Activated CD4-positive, CD25-positive, alpha-beta regulatory T cell treated with anti-CD3 and anti-CD28 coated beads, Interleukin-2, amount 50 U/mL, for 72 hours (primary cell): ENCODE measurements around the gene SCN3A.

Experiments used
- DNase-seq: peaks from one replicate; pipeline ENCODE4 v3.0.0; 2021

The SCN3A gene

DNA sequence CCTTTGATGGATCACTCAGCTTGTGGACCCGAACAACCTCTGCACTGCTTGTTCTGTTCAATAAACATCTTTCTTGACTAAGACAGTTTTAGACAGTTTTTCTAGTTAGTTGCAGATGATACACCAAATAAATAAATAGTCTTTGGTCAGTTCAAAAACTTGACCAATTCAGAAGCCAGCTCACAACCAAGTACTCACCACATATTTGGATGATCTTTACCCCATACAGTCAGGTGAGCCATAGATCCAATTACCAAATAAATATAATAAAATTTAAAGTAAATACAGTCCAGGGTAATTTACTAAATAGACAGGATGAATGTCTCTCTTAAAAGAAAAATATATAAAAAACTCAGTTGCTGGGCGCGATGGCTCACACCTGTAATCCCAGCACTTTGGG lies 18.2 kb downstream of the SCN3A start:
- DNase-seq = no peak

DNA sequence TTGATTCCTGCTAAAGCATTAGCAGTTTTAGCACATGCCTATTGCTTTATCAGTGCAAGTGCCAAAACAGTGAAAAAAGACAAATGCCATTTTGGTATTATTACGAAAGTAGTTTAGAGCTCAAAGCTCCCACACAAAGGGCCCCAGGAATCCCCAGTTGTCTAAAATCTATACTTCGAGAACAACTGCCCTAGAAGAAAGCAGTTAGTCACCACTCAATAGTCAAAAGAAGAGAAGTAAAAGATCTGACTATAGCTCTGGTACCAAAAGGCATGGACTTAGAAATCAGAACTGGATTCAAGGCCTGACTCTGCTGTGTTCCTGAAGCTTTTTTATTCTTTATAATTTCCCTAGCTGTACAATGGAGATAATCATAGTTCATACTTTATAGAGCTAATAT lies 21.8 kb downstream of the SCN3A start:
- DNase-seq = no peak

DNA sequence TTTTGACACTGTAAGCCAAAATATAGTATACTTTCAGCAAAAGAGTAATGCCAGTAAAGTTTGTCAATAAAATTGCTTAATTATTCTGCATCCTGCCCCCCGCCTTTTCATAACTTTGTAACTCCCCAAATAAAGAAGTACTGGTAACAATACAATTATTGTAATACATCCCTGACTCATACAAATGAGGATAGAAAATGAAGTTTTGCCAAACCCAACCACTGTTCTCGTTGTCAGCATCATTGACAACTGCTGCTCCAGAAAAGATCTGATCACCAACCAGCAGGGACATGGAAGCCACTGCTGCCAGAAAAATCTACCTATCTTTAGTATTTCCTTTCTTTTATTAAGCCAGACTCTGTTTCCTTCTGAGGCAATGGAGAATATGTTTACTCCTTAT lies 27.1 kb downstream of the SCN3A start:
- no peak for DNase-seq

DNA sequence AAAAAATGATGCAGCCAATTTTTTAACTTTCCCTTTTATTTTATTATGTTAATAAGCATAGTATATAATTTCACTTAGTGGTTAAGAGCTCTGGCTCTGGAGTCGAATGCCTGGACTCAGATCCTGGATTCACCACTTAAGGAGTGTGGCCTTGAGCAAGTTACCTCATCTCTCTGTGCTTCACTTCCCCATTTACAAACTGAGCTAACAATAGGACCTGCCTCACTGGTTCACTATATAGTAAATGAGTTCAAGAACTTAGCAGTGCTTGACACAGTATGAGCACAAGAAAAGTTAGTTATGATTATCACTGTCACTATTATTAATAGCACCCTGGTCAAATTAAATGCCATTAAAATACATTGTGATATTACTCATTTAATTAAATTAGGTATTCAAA lies 30.6 kb downstream of the SCN3A start:
- DNase-seq = no peak

DNA sequence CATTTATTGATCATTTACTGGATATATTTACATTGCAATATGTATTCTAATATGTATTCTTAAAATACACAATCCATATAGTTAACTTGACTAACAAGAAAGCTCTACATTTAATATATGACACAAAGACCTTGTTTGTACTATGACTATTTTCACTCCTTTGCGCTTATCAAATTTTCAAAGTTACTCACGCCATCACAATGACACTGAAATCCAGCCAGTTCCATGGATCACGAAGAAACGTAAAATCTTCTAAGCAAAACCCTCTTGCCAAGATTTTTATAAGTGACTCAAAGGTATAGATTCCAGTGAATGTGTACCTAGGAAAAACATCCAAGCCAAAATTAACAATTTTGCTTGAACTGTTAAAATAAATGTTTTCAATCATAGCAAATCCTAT lies 39.6 kb downstream of the SCN3A start:
- no peak for DNase-seq

DNA sequence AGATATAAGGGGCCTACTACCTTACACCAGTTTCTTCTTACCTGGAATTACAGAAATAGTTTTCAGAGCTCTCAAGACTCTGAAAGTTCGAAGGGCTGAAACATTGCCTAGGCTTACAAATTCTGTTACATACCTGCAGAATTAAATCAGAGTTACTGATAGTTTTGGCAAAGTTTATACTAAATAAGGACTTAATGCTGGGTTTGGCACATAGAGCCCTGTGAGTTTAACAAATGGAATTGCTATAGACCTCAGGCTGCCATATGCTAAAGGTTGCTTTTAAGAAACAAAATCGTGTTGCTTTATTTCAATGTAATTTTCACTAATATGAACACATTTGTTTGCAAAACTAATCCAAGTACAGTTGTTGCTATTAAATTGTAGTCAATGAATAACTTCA lies 40.1 kb downstream of the SCN3A start:
- DNase-seq = no peak

DNA sequence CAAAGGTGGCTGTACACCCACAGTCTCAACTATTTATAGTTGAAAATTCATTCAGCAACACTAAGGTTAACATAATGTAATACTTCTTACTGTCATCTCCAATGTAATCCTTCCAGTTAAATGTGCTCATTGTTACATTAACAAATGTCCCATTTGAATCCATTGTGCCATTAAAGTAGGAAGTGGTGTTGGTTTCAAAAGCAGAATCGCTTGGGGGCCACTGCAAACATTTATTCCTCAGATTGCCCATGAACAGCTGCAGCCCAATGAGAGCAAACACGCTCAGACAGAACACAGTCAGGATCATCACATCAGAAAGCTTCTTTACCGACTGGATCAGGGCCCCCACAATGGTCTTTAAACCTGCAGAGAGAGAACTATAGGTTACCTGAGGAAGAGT lies 41.4 kb downstream of the SCN3A start:
- DNase-seq = no peak

DNA sequence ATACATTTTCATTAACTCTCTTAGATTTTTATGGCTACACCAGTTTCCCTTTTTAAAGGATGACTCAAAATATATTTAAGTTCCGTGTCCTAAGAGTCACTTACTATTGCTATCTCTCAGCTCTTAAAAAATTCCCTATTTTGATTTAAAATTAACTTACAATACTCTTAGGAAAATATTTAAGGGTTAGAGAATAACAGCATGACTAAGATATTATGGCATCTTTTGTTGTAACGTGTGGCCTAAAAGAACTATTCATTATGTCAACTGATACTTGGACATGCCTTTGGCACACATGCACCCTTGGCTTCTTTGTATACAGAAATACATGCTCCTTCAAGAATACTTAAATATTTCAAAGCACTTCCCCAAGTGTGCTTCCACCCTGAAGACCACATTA lies 42.3 kb downstream of the SCN3A start:
- no peak for DNase-seq

DNA sequence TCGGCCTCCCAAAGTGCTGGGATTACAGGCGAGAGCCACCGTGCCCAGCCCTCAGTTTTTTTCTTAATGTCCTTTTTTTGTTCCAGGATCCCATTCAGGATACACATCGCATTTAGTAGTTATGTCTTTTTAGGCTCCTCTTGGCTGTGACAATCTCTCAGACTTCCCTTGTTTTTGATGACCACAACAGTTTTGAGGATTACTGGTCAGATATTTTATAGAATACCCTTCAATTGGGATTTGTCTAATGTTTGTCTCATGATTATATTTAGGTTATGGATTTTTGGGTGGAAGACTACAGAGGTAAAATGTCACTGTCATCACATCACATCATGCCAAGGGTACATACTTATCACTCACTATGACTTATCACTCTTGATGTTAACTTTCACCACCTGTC lies 46.7 kb downstream of the SCN3A start:
- DNase-seq = no peak

DNA sequence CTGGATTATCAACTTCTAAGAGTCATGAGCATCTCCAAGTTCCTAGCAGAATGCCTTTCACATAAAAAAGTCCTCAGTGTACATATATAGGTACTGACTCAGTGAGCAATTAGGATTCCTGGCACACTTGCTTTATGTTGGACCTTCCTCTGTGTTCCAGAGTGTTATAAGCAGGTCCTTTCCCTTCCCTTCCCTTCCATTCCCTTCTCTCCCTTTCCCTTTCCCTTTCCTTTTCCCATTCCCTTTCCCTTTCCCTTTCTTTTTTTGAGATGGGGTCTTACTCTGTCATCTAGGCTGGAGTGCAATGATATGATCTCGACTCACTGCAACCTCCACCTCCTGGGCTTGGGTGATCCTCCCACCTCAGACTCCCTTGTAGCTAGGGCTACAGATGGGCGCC lies 48.7 kb downstream of the SCN3A start:
- no peak for DNase-seq

DNA sequence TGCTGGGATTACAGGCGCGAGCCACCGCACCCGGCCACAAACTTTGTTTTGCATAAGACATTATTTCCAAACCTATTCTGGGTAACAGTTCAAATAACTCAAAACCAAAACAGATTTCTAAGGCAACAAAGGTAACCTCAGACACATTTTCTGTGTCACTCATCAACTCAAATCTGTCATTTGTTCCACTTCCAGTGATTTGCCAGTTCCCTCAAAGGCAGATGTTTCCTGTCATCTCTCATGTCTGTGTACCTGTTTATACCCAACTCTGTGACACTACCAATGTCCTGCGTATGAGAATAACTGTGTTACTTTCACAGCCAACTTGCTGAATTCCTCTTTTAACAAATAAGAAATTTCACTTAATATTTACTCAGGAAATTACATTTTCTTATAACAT lies 54.4 kb downstream of the SCN3A start:
- DNase-seq = no peak

DNA sequence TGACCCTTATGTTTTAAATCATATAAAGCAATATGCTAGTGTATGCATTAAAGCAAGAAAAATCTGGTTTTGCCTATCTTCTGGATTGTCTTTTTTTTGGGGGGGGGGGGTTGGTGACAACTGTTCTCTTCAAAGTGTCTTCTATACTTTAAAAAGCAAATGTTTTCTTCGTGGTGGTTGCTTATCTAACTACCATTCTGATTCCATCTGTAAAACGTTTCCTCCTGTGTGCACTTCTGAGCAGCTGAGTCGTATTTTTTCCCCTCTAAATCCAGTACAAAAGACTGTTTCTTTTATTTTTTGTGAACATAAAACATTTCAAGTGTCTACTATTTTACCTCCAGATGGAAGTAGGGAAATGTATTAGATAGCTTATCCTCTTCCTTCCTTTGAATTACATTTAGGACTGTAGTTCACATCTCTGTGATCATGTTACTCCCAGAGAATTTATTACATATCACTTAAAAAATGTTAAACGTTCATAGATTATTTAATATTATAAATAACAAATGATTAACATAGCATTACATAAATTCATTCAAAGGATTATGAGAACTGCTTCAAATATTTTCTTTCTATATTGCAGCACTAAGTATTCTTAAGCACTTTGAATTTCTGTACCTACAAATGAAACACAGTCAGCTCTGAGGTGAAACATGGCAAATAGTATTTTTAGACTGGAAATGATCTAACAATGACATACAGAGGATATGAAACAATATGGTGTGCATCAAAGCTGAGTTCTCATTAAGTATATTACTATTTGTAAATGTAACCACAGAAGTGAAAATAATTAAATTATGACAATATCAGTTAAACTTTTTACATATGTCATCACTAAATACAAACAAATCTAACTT lies 56.4 kb downstream of the SCN3A start:
- DNase-seq = no peak

DNA sequence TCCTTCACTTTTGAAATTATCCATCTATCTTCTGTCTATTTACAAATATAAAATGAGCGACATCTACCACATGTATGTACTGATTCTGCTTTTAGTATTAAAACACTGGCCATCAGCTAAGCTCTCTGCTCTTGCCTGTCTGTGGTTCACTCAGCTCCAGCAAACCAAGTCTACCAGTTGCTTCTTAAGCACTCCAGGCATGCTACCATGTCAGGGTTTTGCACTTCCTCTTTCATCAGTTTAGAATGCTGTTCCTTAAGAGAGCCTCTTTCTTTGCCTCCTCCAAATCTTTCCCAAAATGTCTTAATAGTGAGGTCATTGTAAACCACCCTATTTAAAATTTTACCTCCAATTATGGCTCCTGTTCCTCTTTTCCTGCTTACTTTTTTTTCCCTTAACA lies 59.5 kb downstream of the SCN3A start:
- no peak for DNase-seq

DNA sequence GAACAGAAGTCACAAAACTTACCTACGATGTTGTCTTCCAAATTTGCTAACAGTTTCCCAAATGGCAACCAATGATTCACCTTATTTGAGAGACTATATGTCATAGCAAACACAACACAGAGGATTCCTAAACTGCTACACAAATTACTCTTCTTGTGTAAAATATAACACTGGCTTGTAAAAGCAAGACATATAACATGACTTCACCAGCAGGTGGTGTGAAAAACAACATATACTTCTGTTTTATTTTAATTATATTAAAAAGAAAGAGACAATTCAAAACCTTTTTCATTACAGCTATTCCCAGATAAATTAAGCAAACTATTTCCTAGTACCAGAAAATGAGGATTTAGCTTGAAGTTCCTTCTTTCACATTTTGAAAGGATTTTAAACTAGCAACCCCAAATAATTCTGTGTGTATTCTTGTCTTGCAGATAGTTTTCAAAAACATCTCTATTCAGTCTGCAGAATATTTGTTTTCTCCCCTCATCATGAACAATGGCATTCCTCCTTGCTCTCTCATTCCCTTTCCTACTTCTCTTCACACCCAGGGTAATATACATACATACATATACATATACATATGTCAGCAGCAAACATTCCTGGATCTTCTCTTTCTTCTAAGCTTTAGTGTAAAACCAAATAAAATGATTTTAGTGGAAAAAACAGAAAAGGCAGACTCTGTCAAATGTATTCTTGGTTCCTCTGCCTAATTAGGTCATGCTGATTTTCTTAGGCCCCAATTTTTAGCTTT lies 62.1 kb downstream of the SCN3A start:
- no peak for DNase-seq

DNA sequence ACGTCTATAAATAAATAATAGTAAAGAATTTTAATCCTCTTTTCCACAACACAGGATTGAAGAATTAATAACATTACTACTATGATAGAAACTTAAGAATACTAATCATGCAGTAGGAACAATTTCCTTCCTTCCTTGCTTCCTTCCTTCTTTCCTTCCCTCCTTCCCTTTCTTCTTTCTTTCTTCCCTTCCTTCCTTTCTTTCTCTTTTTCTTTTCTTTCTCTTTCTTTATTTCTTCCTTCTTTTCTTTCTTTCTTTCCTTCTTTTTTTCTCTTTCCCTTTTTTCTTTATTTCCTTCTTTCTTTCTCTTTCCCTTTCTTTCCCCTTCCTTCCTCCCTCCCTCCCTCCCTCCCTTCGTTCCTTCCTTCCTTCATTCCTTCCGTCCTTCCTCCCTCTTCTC lies 77.6 kb downstream of the SCN3A start:
- DNase-seq = no peak

DNA sequence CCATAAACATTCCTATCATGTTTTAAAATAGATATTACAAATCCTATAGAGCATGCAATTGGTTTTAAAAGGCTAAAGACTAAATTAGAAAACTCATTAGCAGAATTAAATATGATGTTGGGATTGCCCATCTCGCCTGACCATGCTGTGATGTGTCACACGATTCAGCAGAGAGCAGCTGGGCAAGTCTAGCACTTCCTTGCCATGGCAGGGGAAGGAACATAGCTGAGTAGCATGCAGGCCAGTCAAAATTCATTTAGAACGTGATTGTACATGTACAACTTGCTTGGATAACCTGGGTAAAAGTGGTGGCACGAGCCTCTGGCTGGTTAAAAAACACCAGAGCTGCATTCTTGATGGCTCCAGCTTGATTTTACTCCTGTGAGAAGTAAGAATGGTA lies 81.3 kb downstream of the SCN3A start:
- no peak for DNase-seq

DNA sequence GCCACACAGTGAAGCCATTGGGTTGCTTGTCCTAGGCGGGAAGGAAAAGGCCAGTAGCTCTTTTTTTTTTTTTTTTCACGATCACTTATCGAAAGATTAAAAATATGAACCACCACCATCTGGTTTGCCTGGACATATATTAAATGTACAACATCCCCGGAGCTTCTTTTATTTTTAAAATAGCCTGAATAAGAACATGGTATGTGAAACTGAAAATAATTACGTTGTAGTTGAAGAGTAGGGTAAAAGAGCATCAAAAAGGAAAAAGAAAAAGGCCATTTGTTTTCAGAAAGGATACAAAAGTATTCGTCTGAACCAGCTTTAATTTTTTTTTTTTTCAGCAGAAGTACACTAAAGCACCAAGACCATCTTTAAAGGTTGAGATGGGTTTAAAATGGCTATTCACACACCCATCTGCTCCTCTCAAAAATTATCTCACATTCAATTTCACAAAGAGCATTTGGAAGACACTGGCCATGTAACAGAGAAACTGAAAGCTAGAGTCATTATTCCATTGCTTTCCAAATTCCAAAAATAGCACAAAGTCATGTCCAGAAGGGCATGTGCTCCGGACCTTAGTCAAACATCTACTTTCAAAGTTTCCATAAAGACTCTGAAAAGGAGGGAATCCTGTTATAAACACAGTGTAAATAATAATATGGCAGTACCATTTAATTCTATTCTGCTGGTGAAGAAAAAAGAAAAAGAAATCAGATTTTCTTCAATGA lies 82.9 kb downstream of the SCN3A start:
- no peak for DNase-seq

DNA sequence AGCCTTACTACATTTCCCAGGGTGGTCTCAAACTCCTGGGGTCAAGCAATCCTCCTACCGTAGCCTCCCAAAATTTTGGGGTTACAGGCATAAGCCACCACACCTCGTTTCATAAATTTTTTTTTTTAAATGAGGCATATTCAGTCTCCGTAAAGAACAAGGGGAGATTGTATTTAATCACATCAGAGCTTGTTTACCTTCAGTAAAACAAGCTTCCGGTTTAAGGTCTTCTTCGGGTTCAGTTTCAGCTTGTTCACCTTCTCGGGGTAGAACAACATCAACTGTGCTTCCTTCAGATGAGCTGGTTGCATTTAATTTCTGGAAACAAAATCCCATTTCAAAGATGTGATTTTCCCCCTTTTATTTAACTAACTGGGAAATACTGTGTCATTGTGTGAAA lies 88.6 kb downstream of the SCN3A start:
- no peak for DNase-seq

DNA sequence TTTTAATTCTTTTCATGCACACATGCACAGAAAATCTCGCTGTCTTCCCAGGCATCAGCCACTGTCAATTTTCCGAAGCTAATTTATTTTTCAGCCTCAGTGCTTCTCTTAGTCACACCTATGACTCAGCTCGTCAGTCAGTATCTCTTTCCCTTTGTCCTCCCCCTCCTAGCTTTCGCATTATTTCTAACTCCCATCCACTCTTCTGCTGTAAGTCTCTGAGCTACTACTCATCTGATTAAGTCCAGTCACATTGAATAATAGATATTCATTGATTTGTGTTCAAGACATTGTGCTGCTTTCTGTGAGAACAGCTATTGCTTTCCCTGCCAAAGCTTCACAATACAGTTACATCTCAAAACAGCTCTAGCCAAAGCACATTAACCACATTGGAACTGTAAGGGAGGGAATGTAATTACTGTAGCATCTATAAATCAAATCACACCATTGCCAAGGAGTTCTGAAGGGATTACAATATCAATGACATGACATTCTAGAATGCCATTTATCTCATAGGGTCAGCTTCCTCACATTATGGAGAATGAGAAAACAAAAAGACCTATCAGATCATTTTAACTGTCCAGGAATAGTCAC lies 89.4 kb downstream of the SCN3A start:
- no peak for DNase-seq

DNA sequence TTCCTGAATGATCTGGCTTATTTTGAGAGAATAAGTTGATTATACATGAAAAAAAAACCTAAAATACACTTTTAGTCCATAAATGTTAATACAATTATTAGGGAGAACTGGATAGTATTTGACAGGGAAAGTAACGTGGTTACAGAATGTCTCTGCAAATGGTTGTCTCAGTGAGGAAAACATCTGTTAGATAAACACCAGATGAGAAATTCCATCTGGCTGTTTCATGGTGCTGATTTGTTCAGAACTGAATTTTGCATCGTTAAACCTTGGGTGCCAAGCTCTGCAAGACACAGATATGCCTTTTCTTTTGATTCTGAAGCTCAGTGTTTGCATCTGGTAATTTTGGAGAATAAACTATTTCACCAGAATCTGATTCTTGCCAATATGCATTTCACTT lies 90.4 kb downstream of the SCN3A start:
- no peak for DNase-seq

DNA sequence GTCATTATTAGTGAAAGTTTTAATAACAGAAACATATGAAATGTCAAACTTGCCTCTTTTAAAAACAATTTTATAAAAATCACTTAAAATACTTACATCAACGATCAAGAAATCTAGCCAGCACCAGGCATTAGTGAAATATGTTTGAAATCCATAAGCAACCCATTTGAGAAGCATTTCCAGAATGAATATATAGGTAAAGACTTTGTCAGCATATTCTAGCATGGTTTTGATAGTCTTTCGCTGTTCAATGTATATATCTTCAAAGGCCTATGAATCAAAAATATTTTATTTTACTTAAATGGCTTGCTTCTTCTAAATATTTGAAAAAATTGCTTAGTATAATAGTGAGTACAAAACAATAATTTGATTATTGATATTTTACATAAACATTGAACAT lies 91.1 kb downstream of the SCN3A start:
- DNase-seq = no peak

DNA sequence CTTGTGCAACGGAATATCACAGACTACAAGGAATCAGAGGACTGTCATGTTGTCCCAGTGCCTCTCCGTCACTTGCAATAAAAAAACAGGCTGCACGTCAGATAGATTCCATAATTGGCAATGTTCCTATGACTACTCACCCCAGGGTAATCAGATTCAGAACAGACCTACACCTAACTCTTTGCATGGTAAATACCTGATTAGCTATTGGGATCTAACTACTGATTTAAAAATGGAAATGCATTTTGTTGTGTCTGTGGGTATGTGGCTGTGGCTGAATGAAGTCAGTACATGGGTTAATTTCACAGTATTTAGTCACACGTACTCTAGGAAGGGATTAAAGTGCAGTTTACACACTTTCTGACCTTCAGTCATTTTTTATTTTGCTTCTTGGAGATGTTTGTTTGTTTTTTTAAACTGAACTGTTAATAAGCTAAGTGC lies 91.7 kb downstream of the SCN3A start:
- no peak for DNase-seq

DNA sequence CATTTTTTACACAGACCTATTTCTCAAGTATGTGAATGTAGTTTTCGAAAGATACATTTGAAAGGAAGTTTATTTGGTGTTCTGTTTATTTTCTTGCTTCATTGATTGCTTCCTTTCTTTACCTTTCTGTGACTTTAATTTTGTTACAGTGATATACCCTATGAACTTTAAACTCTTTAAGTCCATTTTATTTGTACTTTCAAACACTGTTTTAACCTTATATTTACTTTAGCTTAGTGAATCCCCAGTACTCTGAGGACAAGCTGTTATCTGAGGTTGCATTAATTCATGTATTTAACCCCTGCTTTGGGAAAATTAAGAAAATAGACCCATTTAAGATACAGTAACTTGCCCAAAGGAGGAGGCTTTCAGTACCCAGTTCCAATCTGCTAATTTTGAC lies 93.5 kb downstream of the SCN3A start:
- no peak for DNase-seq
